HL-60 (cell line): ENCODE results near the gene COX14.

Experiments
- DNase-seq, 2 experiments: peaks; one replicate each; pipeline ENCODE4 v3.0.0-alpha.2; 2010 to 2020; ENCODE audit warnings: low read depth in 1 of 2, low spot score in 1 of 2
- H3K27ac ChIP-seq: fragments of 250-450 bp; sonication (Bioruptor Pico); replicated peaks from 2 replicates; pipeline ENCODE4 v1.5.1; 2020; ENCODE audit warnings: mild to moderate bottlenecking, moderate library complexity
- H3K27me3 ChIP-seq: fragments of 250-450 bp; sonication (Bioruptor Pico); 2 replicates; pipeline ENCODE4 v1.5.1; 2021; ENCODE audit warnings: mild to moderate bottlenecking, moderate library complexity; ENCODE audit not compliant: insufficient read depth, poor library complexity, severe bottlenecking
- H3K4me3 ChIP-seq: replicated peaks from 2 replicates; pipeline ENCODE4 v1.5.1; 2011; ENCODE audit warnings: mild to moderate bottlenecking, control low read depth, low read length; ENCODE audit not compliant: insufficient read depth
- GABPA ChIP-seq: IDR thresholded peaks from 2 replicates; pipeline ENCODE4 v1.6.1; 2012; ENCODE audit warnings: low read depth
- POLR2AphosphoS5 ChIP-seq: IDR thresholded peaks from 2 replicates; pipeline ENCODE4 v1.6.1; 2012; ENCODE audit warnings: low read depth
- SPI1 ChIP-seq: IDR thresholded peaks from 2 replicates; pipeline ENCODE4 v1.6.1; 2012; ENCODE audit warnings: low read depth, mild to moderate bottlenecking, borderline replicate concordance
- TF ChIP-seq, protein P1 (sequence below): IDR thresholded peaks from one replicate; pipeline ENCODE4 v1.5.1; 2011; ENCODE audit warnings: low read length, control low read depth, inconsistent platforms; ENCODE audit not compliant: insufficient read depth
- TF ChIP-seq, protein P2 (sequence below): IDR thresholded peaks from 2 replicates; pipeline ENCODE4 v1.6.1; 2012; ENCODE audit warnings: low read depth; ENCODE audit not compliant: insufficient replicate concordance

Gene COX14

GRCh38 chr12:50110762-50111351 is 1.2 kb upstream of the COX14 start:
- Histone ChIP-seq H3K27me3 (no peaks in the 10 kb centered on the region), H3K27ac (peak overlapping the region; percentile 38; the same call in 1 of the 2 replicates), H3K4me3 (peak overlapping the region; percentile 37)
- TF ChIP-seq, protein P1, sequence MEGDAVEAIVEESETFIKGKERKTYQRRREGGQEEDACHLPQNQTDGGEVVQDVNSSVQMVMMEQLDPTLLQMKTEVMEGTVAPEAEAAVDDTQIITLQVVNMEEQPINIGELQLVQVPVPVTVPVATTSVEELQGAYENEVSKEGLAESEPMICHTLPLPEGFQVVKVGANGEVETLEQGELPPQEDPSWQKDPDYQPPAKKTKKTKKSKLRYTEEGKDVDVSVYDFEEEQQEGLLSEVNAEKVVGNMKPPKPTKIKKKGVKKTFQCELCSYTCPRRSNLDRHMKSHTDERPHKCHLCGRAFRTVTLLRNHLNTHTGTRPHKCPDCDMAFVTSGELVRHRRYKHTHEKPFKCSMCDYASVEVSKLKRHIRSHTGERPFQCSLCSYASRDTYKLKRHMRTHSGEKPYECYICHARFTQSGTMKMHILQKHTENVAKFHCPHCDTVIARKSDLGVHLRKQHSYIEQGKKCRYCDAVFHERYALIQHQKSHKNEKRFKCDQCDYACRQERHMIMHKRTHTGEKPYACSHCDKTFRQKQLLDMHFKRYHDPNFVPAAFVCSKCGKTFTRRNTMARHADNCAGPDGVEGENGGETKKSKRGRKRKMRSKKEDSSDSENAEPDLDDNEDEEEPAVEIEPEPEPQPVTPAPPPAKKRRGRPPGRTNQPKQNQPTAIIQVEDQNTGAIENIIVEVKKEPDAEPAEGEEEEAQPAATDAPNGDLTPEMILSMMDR = no peak
- TF ChIP-seq SPI1 (no peak), POLR2AphosphoS5 (no peak), GABPA (no peak)
- TF ChIP-seq, protein P2, sequence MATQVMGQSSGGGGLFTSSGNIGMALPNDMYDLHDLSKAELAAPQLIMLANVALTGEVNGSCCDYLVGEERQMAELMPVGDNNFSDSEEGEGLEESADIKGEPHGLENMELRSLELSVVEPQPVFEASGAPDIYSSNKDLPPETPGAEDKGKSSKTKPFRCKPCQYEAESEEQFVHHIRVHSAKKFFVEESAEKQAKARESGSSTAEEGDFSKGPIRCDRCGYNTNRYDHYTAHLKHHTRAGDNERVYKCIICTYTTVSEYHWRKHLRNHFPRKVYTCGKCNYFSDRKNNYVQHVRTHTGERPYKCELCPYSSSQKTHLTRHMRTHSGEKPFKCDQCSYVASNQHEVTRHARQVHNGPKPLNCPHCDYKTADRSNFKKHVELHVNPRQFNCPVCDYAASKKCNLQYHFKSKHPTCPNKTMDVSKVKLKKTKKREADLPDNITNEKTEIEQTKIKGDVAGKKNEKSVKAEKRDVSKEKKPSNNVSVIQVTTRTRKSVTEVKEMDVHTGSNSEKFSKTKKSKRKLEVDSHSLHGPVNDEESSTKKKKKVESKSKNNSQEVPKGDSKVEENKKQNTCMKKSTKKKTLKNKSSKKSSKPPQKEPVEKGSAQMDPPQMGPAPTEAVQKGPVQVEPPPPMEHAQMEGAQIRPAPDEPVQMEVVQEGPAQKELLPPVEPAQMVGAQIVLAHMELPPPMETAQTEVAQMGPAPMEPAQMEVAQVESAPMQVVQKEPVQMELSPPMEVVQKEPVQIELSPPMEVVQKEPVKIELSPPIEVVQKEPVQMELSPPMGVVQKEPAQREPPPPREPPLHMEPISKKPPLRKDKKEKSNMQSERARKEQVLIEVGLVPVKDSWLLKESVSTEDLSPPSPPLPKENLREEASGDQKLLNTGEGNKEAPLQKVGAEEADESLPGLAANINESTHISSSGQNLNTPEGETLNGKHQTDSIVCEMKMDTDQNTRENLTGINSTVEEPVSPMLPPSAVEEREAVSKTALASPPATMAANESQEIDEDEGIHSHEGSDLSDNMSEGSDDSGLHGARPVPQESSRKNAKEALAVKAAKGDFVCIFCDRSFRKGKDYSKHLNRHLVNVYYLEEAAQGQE = no peak
- DNase-seq = no peak

DNA sequence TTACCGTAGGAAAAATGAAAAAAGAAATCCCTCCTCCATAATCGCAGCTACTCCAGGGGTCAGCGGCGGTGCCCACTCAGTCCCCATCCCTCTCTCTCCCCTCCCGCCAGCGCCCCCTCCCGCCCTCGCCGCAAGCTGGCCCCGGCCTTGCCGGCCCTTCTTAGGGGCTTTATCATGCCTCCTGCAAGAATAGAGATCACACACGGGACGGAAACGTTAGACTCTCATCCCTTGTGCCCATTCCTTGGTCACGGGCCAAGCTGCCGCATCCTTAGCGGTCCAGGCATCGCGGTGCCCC is 692 bp upstream of the COX14 start:
- TF ChIP-seq, protein P2 = no peak
- TF ChIP-seq, protein P1 = no peak
- TF ChIP-seq GABPA (no peak), POLR2AphosphoS5 (no peak), SPI1 (no peak)
- H3K4me3 ChIP-seq = peak overlapping the region; percentile 37
- no peak overlapping the region for H3K27ac ChIP-seq
- DNase-seq = no peak
- no peaks in the 10 kb centered on the region for H3K27me3 ChIP-seq

GRCh38 chr12:50112456-50113218 is 601 bp downstream of the COX14 start:
- H3K27me3 ChIP-seq = no peaks in the 10 kb centered on the region
- peak overlapping the region; percentile 88 for H3K4me3 ChIP-seq
- TF ChIP-seq, protein P1 = no peak
- no peak; the same call in 1 of the 2 replicates for TF ChIP-seq POLR2AphosphoS5
- TF ChIP-seq, protein P2 = no peak
- no peak for TF ChIP-seq SPI1
- TF ChIP-seq GABPA = no peak
- peak overlapping the region; percentile 81 for H3K27ac ChIP-seq
- peak; percentile 45 to 55 for DNase-seq
